ENCODE measurements around the gene KRT26. TPM values are rescaled to one million over a fixed set of nuclear protein-coding genes. Genes with fewer than 3 reads are reported as not detected.

Gene KRT26
- total and polyA plus RNA-seq, 2 donors (not counting 1 experiment from before 2014, with no cell fraction given): not detected

GRCh38 chr17:40806131-40806530 lies 34.1 kb upstream of the KRT26 start:
- 100% methylated on average over 1 of the region's 3 CpGs for WGBS (ENCODE audit: insufficient coverage)
- H3K4me1 Mint-ChIP-seq: peaks cover 3% of the 10 kb centered on the region
- no peaks in the 10 kb centered on the region for H3K9me3 Mint-ChIP-seq (ENCODE audit: insufficient read depth)
- Histone ChIP-seq H3K9ac (ENCODE audit: low read length) (no peak overlapping the region), H3K4me1 (ENCODE audit: control insufficient read depth in 2 of 2, insufficient read depth in 2 of 2, low read length in 2 of 2) (no peaks in the 10 kb centered on the region), H4K20me1 (ENCODE audit: control insufficient read depth, insufficient read depth, low read length, poor library complexity, severe bottlenecking) (no peaks in the 10 kb centered on the region), H3K27ac (ENCODE audit: low read length in 2 of 2) (no peak overlapping the region), H3K4me2 (replicated peaks; ENCODE audit: low read depth, low read length, poor library complexity, severe bottlenecking) (no peak overlapping the region), H3K27me3 (replicated peaks in 1 of 4; ENCODE audit: control extremely low read depth in 1 of 4, control insufficient read depth in 3 of 4, insufficient read depth in 4 of 4, low read length in 3 of 4) (peaks cover 0 to 50% (median 25%) of the 10 kb centered on the region in 4 experiments), H3K9me3 (ENCODE audit: control extremely low read depth in 1 of 3, control insufficient read depth in 2 of 3, insufficient read depth in 1 of 3, low read length in 2 of 3) (no peaks in the 10 kb centered on the region), H3K79me2 (ENCODE audit: control insufficient read depth, insufficient read depth, low read length) (no peaks in the 10 kb centered on the region), H3K4me3 (ENCODE audit: control extremely low read depth in 1 of 5, extremely low read depth in 1 of 5, insufficient read depth in 1 of 5, low read depth in 2 of 5, low read length in 4 of 5) (no peak overlapping the region), H3K36me3 (replicated peaks in 1 of 2; ENCODE audit: control extremely low read depth in 1 of 2, control insufficient read depth in 1 of 2, extremely low read depth in 1 of 2, insufficient read depth in 2 of 2, low read length in 1 of 2) (no peaks in the 10 kb centered on the region), H2AFZ (ENCODE audit: insufficient read depth, low read depth, low read length, poor library complexity, severe bottlenecking) (no peak overlapping the region)
- no peak overlapping the region for H3K27ac Mint-ChIP-seq
- no peak overlapping the region for H3K4me3 Mint-ChIP-seq
- intact Hi-C loops (cut with micrococcal nuclease): loop anchor here (10.0 kb wide), 1 partner anchor 519 kb away; no protein-coding TSS in a partner anchor
- no peak for DNase-seq
- H3K27me3 Mint-ChIP-seq: peaks cover 59% of the 10 kb centered on the region
- ChIA-PET CTCF (interaction anchor here (0.6 to 2.2 kb wide), 6 partner anchors 13 to 856 kb away, joined by 3 to 8 read pairs (median 4); partner anchors contain the start of gene KRT10), POLR2A (no interaction called here)
- no peak for ATAC-seq (ENCODE audit: low read depth)
- TF ChIP-seq EZH2 (IDR thresholded peaks at IDR 0.05; ENCODE audit: borderline replicate concordance, insufficient read depth, low read depth, low read length, poor library complexity, severe bottlenecking) (no peak), CTCF (IDR thresholded peaks at IDR 0.05) (no peak)

- Histone ChIP-seq H3K4me2 (replicated peaks; ENCODE audit: low read depth, low read length, poor library complexity, severe bottlenecking) (peak overlapping the region; percentile 1), H3K36me3 (replicated peaks in 1 of 2; ENCODE audit: control extremely low read depth in 1 of 2, control insufficient read depth in 1 of 2, extremely low read depth in 1 of 2, insufficient read depth in 2 of 2, low read length in 1 of 2) (no peaks in the 10 kb centered on the region), H3K4me3 (ENCODE audit: control extremely low read depth in 1 of 5, extremely low read depth in 1 of 5, insufficient read depth in 1 of 5, low read depth in 2 of 5, low read length in 4 of 5) (no peak overlapping the region), H3K9ac (ENCODE audit: low read length) (no peak overlapping the region), H3K27me3 (replicated peaks in 1 of 4; ENCODE audit: control extremely low read depth in 1 of 4, control insufficient read depth in 3 of 4, insufficient read depth in 4 of 4, low read length in 3 of 4) (peaks cover 0 to 47% (median 28%) of the 10 kb centered on the region in 4 experiments), H2AFZ (ENCODE audit: insufficient read depth, low read depth, low read length, poor library complexity, severe bottlenecking) (no peak overlapping the region), H3K79me2 (ENCODE audit: control insufficient read depth, insufficient read depth, low read length) (no peaks in the 10 kb centered on the region), H3K27ac (ENCODE audit: low read length in 2 of 2) (no peak overlapping the region), H3K4me1 (ENCODE audit: control insufficient read depth in 2 of 2, insufficient read depth in 2 of 2, low read length in 2 of 2) (peaks cover 0 to 4% of the 10 kb centered on the region in 2 donors), H4K20me1 (ENCODE audit: control insufficient read depth, insufficient read depth, low read length, poor library complexity, severe bottlenecking) (no peaks in the 10 kb centered on the region), H3K9me3 (ENCODE audit: control extremely low read depth in 1 of 3, control insufficient read depth in 2 of 3, insufficient read depth in 1 of 3, low read length in 2 of 3) (no peaks in the 10 kb centered on the region)
- POLR2A ChIA-PET: no interaction called here
- DNase-seq (peak; percentile 79), ATAC-seq (ENCODE audit: low read depth) (peak; percentile 93)
- H3K27me3 Mint-ChIP-seq: peaks cover 48% of the 10 kb centered on the region
- intact Hi-C loops (cut with micrococcal nuclease): loop anchor here (1.0 to 10.0 kb wide), 3 partner anchors 521 to 859 kb away; no protein-coding TSS in a partner anchor
- H3K4me3 Mint-ChIP-seq: no peak overlapping the region
- H3K9me3 Mint-ChIP-seq (ENCODE audit: insufficient read depth): no peaks in the 10 kb centered on the region
- WGBS (ENCODE audit: insufficient coverage): 0% methylated on average over 2 of the region's 13 CpGs
- TF ChIP-seq EZH2 (IDR thresholded peaks at IDR 0.05; ENCODE audit: borderline replicate concordance, insufficient read depth, low read depth, low read length, poor library complexity, severe bottlenecking) (no peak), CTCF (IDR thresholded peaks at IDR 0.05) (peak; percentile 94)
- CTCF ChIA-PET: interaction anchor here (0.9 to 4.4 kb wide), 7 partner anchors 12 to 862 kb away, joined by 3 to 22 read pairs (median 5); no protein-coding TSS in a partner anchor
- peaks cover 3% of the 10 kb centered on the region for H3K4me1 Mint-ChIP-seq
- no peak overlapping the region for H3K27ac Mint-ChIP-seq
Measured at GRCh38 chr17:40803617-40804082, 31.6 kb upstream of the KRT26 start.

Measured in B cell (primary cell).